SU-DHL-6 (cell line): ENCODE measurements around the gene ZNF143.

Experiments used
- CTCF ChIP-seq: fragments of 200-600 bp; sonication (generic); IDR thresholded peaks from one replicate; pipeline ENCODE4 v1.5.1; 2017; ENCODE audit warnings: antibody characterized with exemption, mild to moderate bottlenecking, low read length, moderate library complexity; ENCODE audit not compliant: insufficient read depth, poor library complexity, severe bottlenecking
- EZH2phosphoT487 ChIP-seq: fragments of 200-600 bp; sonication (generic), shearing (Covaris generic); conservative IDR thresholded peaks from 2 replicates; pipeline ENCODE4 v1.6.1; 2018; ENCODE audit warnings: mild to moderate bottlenecking, antibody characterized with exemption, low read length, moderate library complexity, mixed read lengths

- TF ChIP-seq CTCF: no peak
- no peak for TF ChIP-seq EZH2phosphoT487
Measured at GRCh38 chr11:9446230-9446629, 14.6 kb upstream of the ZNF143 start.
